HG03378 (cell line): ENCODE data around the gene SOWAHD.
"Not testable (repeated sequence)": the region's sequence is repeated elsewhere in the genome, so short reads cannot be mapped to it uniquely, and the experiment has no call there.

Experiments
- ATAC-seq: cut with Tn5 transposase; IDR thresholded peaks from one replicate; pipeline ENCODE4 v1.9.1; 2021; ENCODE audit warnings: mild to moderate bottlenecking, moderate library complexity; ENCODE audit not compliant: unreplicated experiment

SOWAHD gene

GRCh38 chrX:119758731-119759247 lies 401 bp downstream of the SOWAHD start:
- no peak for ATAC-seq

GRCh38 chrX:119759248-119759766 lies 919 bp downstream of the SOWAHD start:
- ATAC-seq: no peak

GRCh38 chrX:119760026-119760877 lies 1.9 kb downstream of the SOWAHD start:
- peak; percentile 31 for ATAC-seq

- ATAC-seq: no peak
These were observed 4.3 kb downstream of the SOWAHD start for GRCh38 chrX:119762718-119763117.

GRCh38 chrX:119763181-119763580 lies 4.8 kb downstream of the SOWAHD start:
- no peak for ATAC-seq

- ATAC-seq: no peak
These were observed 5.5 kb downstream of the SOWAHD start for GRCh38 chrX:119763836-119764387.

- not testable (repeated sequence) for ATAC-seq
These were observed 10.0 kb downstream of the SOWAHD start for GRCh38 chrX:119768436-119768835.

- not testable (repeated sequence) for ATAC-seq
These were observed 11.0 kb downstream of the SOWAHD start for GRCh38 chrX:119769388-119769787.

- peak; percentile 55 for ATAC-seq
These were observed 17.3 kb downstream of the SOWAHD start for GRCh38 chrX:119775517-119776238.

GRCh38 chrX:119778829-119779228 lies 20.4 kb downstream of the SOWAHD start:
- ATAC-seq: no peak

- ATAC-seq: no peak
These were observed 24.6 kb downstream of the SOWAHD start for GRCh38 chrX:119783026-119783425.

- peak; percentile 46 for ATAC-seq
These were observed 26.5 kb downstream of the SOWAHD start for GRCh38 chrX:119784747-119785446.

GRCh38 chrX:119790977-119791436 lies 32.6 kb downstream of the SOWAHD start:
- peak; percentile 26 for ATAC-seq

GRCh38 chrX:119791437-119792231 lies 33.2 kb downstream of the SOWAHD start, which contains the start of gene RPL39:
Gene RPL39 (minus strand): TSS chrX:119791630. CDS start chrX:119791576, 54 bp downstream.
- peak; percentile 82 for ATAC-seq

GRCh38 chrX:119801253-119802221 lies 43.1 kb downstream of the SOWAHD start:
- no peak for ATAC-seq

- no peak for ATAC-seq
These were observed 44.2 kb downstream of the SOWAHD start for GRCh38 chrX:119802546-119802945.

GRCh38 chrX:119808461-119808860 lies 50.1 kb downstream of the SOWAHD start:
- ATAC-seq: not testable (repeated sequence)

GRCh38 chrX:119809185-119809666 lies 50.8 kb downstream of the SOWAHD start:
- ATAC-seq: no peak
